SK-N-SH treated with all-trans-retinoic acid at 6 μM for 48 hours (cell line): Measurements from ENCODE around the gene SHANK3.
"Not testable (repeated sequence)": the region's sequence is repeated elsewhere in the genome, so short reads cannot be mapped to it uniquely, and the experiment has no call there.

Experiments used
- ARNTL ChIP-seq: fragments of 450-650 bp; formaldehyde crosslinking; IDR thresholded peaks from 2 replicates; pipeline ENCODE4 v1.5.0; 2020; ENCODE audit warnings: low read depth, mild to moderate bottlenecking, moderate library complexity, borderline replicate concordance
- ESRRG ChIP-seq: fragments of 250-450 bp; sonication (Bioruptor Pico); IDR thresholded peaks from 2 replicates; pipeline ENCODE4 v1.6.1; 2021; ENCODE audit warnings: mild to moderate bottlenecking
- PPARA ChIP-seq: fragments of 250-450 bp; sonication (Bioruptor Pico); IDR thresholded peaks from 2 replicates; pipeline ENCODE4 v1.5.0; 2020; ENCODE audit warnings: mild to moderate bottlenecking, borderline replicate concordance
- TCF4 ChIP-seq: fragments of 250-450 bp; sonication (Bioruptor Pico); IDR thresholded peaks from 2 replicates; pipeline ENCODE4 v1.8.0; 2021; ENCODE audit warnings: mild to moderate bottlenecking, moderate library complexity, borderline replicate concordance
- ZNF70 ChIP-seq: fragments of 450-650 bp; formaldehyde crosslinking; IDR thresholded peaks from 2 replicates; pipeline ENCODE4 v1.5.0; 2020; ENCODE audit warnings: mild to moderate bottlenecking, moderate library complexity
- TF ChIP-seq, protein P1 (sequence below): fragments of 250-450 bp; sonication (Bioruptor Pico); IDR thresholded peaks from 2 replicates; pipeline ENCODE4 v1.8.0; 2020; ENCODE audit warnings: mild to moderate bottlenecking, moderate library complexity, borderline replicate concordance
- TF ChIP-seq, protein P2 (sequence below): fragments of 250-450 bp; sonication (Bioruptor Pico); IDR thresholded peaks from 2 replicates; pipeline ENCODE4 v1.8.0; 2021; ENCODE audit warnings: low read depth, mild to moderate bottlenecking, moderate library complexity, borderline replicate concordance

DNA sequence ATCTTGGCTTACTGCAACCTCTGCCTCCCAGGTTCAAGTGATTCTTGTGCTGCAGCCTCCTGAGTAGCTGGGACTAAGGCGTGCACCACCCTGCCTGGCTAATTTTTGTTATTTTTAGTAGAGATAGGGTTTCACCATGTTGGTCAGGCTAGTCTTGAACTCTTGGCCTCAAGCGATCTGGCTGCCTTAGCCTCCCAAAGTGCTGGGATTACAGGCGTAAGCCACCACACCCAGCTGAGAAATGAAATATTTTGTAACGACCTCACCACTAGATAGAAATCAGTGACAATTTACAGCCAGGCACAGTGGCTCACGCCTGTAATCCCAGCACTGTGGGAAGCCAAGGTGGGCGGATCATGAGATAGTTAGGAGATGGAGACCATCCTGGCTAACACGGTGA lies 12.9 kb upstream of the SHANK3 start:
- not testable (repeated sequence) for TF ChIP-seq PPARA (CRISPR knock-in tag); TCF4 (CRISPR knock-in tag); ESRRG (CRISPR knock-in tag); ZNF70; ARNTL (CRISPR knock-in tag)
- TF ChIP-seq, protein P1, sequence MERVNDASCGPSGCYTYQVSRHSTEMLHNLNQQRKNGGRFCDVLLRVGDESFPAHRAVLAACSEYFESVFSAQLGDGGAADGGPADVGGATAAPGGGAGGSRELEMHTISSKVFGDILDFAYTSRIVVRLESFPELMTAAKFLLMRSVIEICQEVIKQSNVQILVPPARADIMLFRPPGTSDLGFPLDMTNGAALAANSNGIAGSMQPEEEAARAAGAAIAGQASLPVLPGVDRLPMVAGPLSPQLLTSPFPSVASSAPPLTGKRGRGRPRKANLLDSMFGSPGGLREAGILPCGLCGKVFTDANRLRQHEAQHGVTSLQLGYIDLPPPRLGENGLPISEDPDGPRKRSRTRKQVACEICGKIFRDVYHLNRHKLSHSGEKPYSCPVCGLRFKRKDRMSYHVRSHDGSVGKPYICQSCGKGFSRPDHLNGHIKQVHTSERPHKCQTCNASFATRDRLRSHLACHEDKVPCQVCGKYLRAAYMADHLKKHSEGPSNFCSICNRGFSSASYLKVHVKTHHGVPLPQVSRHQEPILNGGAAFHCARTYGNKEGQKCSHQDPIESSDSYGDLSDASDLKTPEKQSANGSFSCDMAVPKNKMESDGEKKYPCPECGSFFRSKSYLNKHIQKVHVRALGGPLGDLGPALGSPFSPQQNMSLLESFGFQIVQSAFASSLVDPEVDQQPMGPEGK (CRISPR knock-in tag): not testable (repeated sequence)
- TF ChIP-seq, protein P2, sequence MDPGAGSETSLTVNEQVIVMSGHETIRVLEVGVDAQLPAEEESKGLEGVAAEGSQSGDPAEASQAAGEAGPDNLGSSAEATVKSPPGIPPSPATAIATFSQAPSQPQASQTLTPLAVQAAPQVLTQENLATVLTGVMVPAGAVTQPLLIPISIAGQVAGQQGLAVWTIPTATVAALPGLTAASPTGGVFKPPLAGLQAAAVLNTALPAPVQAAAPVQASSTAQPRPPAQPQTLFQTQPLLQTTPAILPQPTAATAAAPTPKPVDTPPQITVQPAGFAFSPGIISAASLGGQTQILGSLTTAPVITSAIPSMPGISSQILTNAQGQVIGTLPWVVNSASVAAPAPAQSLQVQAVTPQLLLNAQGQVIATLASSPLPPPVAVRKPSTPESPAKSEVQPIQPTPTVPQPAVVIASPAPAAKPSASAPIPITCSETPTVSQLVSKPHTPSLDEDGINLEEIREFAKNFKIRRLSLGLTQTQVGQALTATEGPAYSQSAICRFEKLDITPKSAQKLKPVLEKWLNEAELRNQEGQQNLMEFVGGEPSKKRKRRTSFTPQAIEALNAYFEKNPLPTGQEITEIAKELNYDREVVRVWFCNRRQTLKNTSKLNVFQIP (CRISPR knock-in tag): not testable (repeated sequence)
